Astrocyte of the cerebellum (primary cell): ENCODE results near the gene CYP17A1.

ENCODE experiments used
- DNase-seq: peaks from one replicate; pipeline ENCODE4 v3.0.0-alpha.2; 2011; ENCODE audit warnings: low read depth
- H3K4me3 ChIP-seq: 2 replicates; pipeline ENCODE4 v1.5.1; 2011; ENCODE audit warnings: mild to moderate bottlenecking, low read depth, low read length, moderate library complexity
- in situ Hi-C: cut with HindIII; loops from 2 replicates; pipeline ENCODE4 v1.10.0; 2017; ENCODE audit warnings: low sequenced_read_pairs
- TF ChIP-seq, protein P1 (sequence below): IDR thresholded peaks from 2 replicates; pipeline ENCODE4 v1.5.1; 2012; ENCODE audit warnings: low read length, low read depth, moderate library complexity, mild to moderate bottlenecking; ENCODE audit errors: missing control alignments

The CYP17A1 gene

DNA sequence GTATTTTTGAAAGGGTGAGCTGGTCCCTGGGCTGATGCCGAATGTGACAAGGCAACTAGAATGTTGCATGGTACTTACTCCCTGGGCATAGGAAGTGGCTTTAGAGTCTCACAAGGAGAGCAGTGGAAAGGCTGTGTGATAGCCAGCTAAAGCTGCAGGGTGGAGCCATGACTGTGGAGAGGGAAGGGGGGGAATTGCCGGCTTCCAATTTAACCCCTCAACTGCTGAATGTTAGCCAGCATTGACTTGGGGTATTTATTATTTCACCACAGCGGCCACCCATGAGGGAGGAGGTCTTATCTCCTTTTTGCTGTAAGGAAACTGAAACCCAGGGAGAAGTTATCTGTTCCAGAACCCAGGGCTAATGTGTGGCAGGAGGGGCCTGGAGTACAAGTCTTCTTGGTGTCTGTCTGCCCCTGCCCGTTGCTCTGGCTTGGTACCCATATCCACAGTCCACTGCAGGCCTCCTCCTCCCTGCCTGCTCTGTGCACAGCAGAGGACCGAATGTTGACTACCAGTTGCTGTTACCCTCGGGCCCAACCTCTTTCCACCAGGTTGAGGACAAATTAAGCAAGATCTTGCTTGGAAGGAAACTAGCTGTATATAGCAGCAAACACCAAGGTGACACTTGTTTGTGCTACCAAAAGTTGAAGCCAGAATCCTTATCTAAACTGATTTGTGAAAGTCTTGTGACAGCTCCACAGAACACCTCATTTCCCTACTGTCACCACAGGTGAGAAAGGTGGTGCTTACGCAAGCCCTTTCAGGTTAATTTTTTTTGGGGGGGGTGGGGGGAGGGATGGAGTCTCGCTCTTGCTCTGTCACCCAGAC lies 55.9 kb downstream of the CYP17A1 start:
- TF ChIP-seq, protein P1, sequence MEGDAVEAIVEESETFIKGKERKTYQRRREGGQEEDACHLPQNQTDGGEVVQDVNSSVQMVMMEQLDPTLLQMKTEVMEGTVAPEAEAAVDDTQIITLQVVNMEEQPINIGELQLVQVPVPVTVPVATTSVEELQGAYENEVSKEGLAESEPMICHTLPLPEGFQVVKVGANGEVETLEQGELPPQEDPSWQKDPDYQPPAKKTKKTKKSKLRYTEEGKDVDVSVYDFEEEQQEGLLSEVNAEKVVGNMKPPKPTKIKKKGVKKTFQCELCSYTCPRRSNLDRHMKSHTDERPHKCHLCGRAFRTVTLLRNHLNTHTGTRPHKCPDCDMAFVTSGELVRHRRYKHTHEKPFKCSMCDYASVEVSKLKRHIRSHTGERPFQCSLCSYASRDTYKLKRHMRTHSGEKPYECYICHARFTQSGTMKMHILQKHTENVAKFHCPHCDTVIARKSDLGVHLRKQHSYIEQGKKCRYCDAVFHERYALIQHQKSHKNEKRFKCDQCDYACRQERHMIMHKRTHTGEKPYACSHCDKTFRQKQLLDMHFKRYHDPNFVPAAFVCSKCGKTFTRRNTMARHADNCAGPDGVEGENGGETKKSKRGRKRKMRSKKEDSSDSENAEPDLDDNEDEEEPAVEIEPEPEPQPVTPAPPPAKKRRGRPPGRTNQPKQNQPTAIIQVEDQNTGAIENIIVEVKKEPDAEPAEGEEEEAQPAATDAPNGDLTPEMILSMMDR = no peak
- in situ Hi-C loops = no loop called here
- H3K4me3 ChIP-seq = no peak overlapping the region
- DNase-seq = no peak
